HEK293 (cell line): ENCODE results near the gene ALOX5.
A peak's percentile ranks its signal among the peaks of the same experiment; 100 is the strongest.

Source experiments
- CTCF ChIA-PET: fragments of 350-600 bp; formaldehyde crosslinking; extraction: SDS; loops from one replicate; lab custom pipeline; 2021; ENCODE audit warnings: antibody characterized with exemption; lab: Yijun Ruan, JAX
- POLR2A ChIA-PET: fragments of 300-600 bp; formaldehyde crosslinking; extraction: SDS; loops from one replicate; lab custom pipeline; 2020; ENCODE audit warnings: antibody characterized with exemption, inconsistent platforms; lab: Yijun Ruan, JAX
- H3K27ac ChIP-seq: fragments of 200-500 bp; sonication (Bioruptor generic); 2 replicates; pipeline ENCODE4 v1.5.1; 2014; ENCODE audit warnings: low read depth, low read length, control low read depth, inconsistent platforms; ENCODE audit errors: extremely low read depth
- H3K36me3 ChIP-seq, 2 experiments: fragments of 200-500 bp in 1 of 2; sonication (Bioruptor generic) in 1 of 2; 1 replicate in 1 of 2; 2 replicates in 1 of 2; pipeline ENCODE4 v1.5.1; 2014 to 2017; ENCODE audit warnings: inconsistent platforms in 2 of 2, low read length in 2 of 2; ENCODE audit not compliant: control insufficient read depth in 2 of 2, insufficient read depth in 1 of 2
- H3K4me1 ChIP-seq: fragments of 200-500 bp; sonication (Bioruptor generic); 2 replicates; pipeline ENCODE4 v1.5.1; 2014; ENCODE audit warnings: mild to moderate bottlenecking, low read length, inconsistent platforms; ENCODE audit not compliant: control insufficient read depth, insufficient read depth
- H3K4me3 ChIP-seq: 2 replicates; pipeline ENCODE4 v1.5.1; 2011; ENCODE audit warnings: low read depth, mild to moderate bottlenecking, control low read depth, low read length, moderate library complexity
- H3K9me3 ChIP-seq: fragments of 200-500 bp; sonication (Bioruptor generic); 2 replicates; pipeline ENCODE4 v1.5.1; 2014; ENCODE audit warnings: low read depth, low read length, inconsistent platforms; ENCODE audit not compliant: control insufficient read depth, insufficient read depth
- GLIS1 ChIP-seq: fragments of 450-650 bp; formaldehyde crosslinking; IDR thresholded peaks from 2 replicates; pipeline ENCODE4 v1.5.1; 2016; ENCODE audit warnings: missing biosample characterization, missing genetic modification characterization
- HOXA7 ChIP-seq: sonication (generic); formaldehyde crosslinking; IDR thresholded peaks from 2 replicates; pipeline ENCODE4 v1.8.1; 2022; ENCODE audit warnings: missing genetic modification reagents, borderline replicate concordance
- KLF17 ChIP-seq: fragments of 450-650 bp; formaldehyde crosslinking; IDR thresholded peaks from 2 replicates; pipeline ENCODE4 v1.5.1; 2016; ENCODE audit warnings: missing biosample characterization, missing genetic modification characterization
- PRDM1 ChIP-seq: fragments of 450-650 bp; formaldehyde crosslinking; IDR thresholded peaks from 2 replicates; pipeline ENCODE4; 2016; ENCODE audit warnings: missing biosample characterization, missing genetic modification characterization
- REPIN1 ChIP-seq: fragments of 450-650 bp; formaldehyde crosslinking; IDR thresholded peaks from 2 replicates; pipeline ENCODE4 v1.5.1; 2017; ENCODE audit warnings: missing biosample characterization, missing genetic modification characterization, low read depth
- REST ChIP-seq: fragments of 450-650 bp; formaldehyde crosslinking; IDR thresholded peaks from 2 replicates; pipeline ENCODE4 v1.5.1; 2016; ENCODE audit warnings: missing biosample characterization, missing genetic modification characterization
- SALL2 ChIP-seq: fragments of 450-650 bp; formaldehyde crosslinking; IDR thresholded peaks from 2 replicates; pipeline ENCODE4 v1.5.0; 2017; ENCODE audit warnings: missing biosample characterization, mild to moderate bottlenecking, missing genetic modification characterization, borderline replicate concordance
- YY1 ChIP-seq: fragments of 450-650 bp; formaldehyde crosslinking; IDR thresholded peaks from 2 replicates; pipeline ENCODE4 v1.5.1; 2018; ENCODE audit warnings: missing biosample characterization, missing genetic modification characterization
- ZNF10 ChIP-seq: fragments of 450-650 bp; formaldehyde crosslinking; IDR thresholded peaks from 2 replicates; pipeline ENCODE4 v1.5.1; 2017; ENCODE audit warnings: missing biosample characterization, missing genetic modification characterization
- ZNF114 ChIP-seq: fragments of 450-650 bp; formaldehyde crosslinking; IDR thresholded peaks from 2 replicates; pipeline ENCODE4 v1.5.0; 2017; ENCODE audit warnings: missing biosample characterization, missing genetic modification characterization
- ZNF132 ChIP-seq: fragments of 450-650 bp; formaldehyde crosslinking; IDR thresholded peaks from 2 replicates; pipeline ENCODE4 v1.5.1; 2017; ENCODE audit warnings: missing biosample characterization, missing genetic modification characterization, borderline replicate concordance
- ZNF175 ChIP-seq: fragments of 450-650 bp; formaldehyde crosslinking; IDR thresholded peaks from 2 replicates; pipeline ENCODE4 v1.5.1; 2016; ENCODE audit warnings: missing biosample characterization, missing genetic modification characterization
- ZNF211 ChIP-seq: fragments of 450-650 bp; formaldehyde crosslinking; IDR thresholded peaks from 2 replicates; pipeline ENCODE4 v1.5.1; 2016; ENCODE audit warnings: low read depth, missing biosample characterization, missing genetic modification characterization
- ZNF221 ChIP-seq: fragments of 450-650 bp; formaldehyde crosslinking; IDR thresholded peaks from 2 replicates; pipeline ENCODE4 v1.5.1; 2017; ENCODE audit warnings: missing biosample characterization, missing genetic modification characterization, borderline replicate concordance
- ZNF280D ChIP-seq: fragments of 450-650 bp; formaldehyde crosslinking; IDR thresholded peaks from 2 replicates; pipeline ENCODE4 v1.5.1; 2016; ENCODE audit warnings: missing biosample characterization, missing genetic modification characterization
- ZNF335 ChIP-seq: fragments of 450-650 bp; formaldehyde crosslinking; conservative IDR thresholded peaks from 2 replicates; pipeline ENCODE4 v1.5.1; 2016; ENCODE audit warnings: missing biosample characterization, missing genetic modification characterization
- ZNF394 ChIP-seq: fragments of 450-650 bp; formaldehyde crosslinking; IDR thresholded peaks from 2 replicates; pipeline ENCODE4 v1.5.1; 2016; ENCODE audit warnings: missing biosample characterization, missing genetic modification characterization, mild to moderate bottlenecking, moderate library complexity, borderline replicate concordance
- ZNF513 ChIP-seq: fragments of 450-650 bp; IDR thresholded peaks from 2 replicates; pipeline ENCODE4 v1.5.1; 2018; ENCODE audit warnings: missing biosample characterization, missing genetic modification characterization
- ZNF549 ChIP-seq: fragments of 450-650 bp; IDR thresholded peaks from 2 replicates; pipeline ENCODE4 v1.5.1; 2018; ENCODE audit warnings: missing biosample characterization, missing genetic modification characterization, mild to moderate bottlenecking, inconsistent platforms, moderate library complexity
- ZNF560 ChIP-seq: fragments of 450-650 bp; formaldehyde crosslinking; IDR thresholded peaks from 2 replicates; pipeline ENCODE4 v1.5.1; 2017; ENCODE audit warnings: missing biosample characterization, missing genetic modification characterization, borderline replicate concordance
- ZNF610 ChIP-seq: fragments of 450-650 bp; formaldehyde crosslinking; IDR thresholded peaks from 2 replicates; pipeline ENCODE4 v1.5.1; 2016; ENCODE audit warnings: missing biosample characterization, missing genetic modification characterization, borderline replicate concordance
- ZNF639 ChIP-seq: fragments of 450-650 bp; formaldehyde crosslinking; IDR thresholded peaks from 2 replicates; pipeline ENCODE4 v1.5.1; 2016; ENCODE audit warnings: missing biosample characterization, missing genetic modification characterization
- ZNF701 ChIP-seq: fragments of 450-650 bp; formaldehyde crosslinking; IDR thresholded peaks from 2 replicates; pipeline ENCODE4 v1.5.1; 2016; ENCODE audit warnings: missing biosample characterization, missing genetic modification characterization
- TF ChIP-seq, protein P1 (sequence below): fragments of 450-650 bp; formaldehyde crosslinking; IDR thresholded peaks from 2 replicates; pipeline ENCODE4 v1.5.1; 2016; ENCODE audit warnings: missing biosample characterization, missing genetic modification characterization

The ALOX5 gene

GRCh38 chr10:45373003-45373575 is 927 bp upstream of the ALOX5 start:
- Histone ChIP-seq H3K36me3 (no peaks in the 10 kb centered on the region), H3K4me3 (peak overlapping the region; percentile 47), H3K9me3 (no peaks in the 10 kb centered on the region), H3K27ac (no peak overlapping the region; the same call in 1 of the 2 replicates), H3K4me1 (no peaks in the 10 kb centered on the region; the same call in 1 of the 2 replicates)
- ChIA-PET CTCF (interaction anchor here (0.6 kb wide), 2 partner anchors 43 to 127 kb away, joined by 3 to 9 read pairs; no protein-coding TSS in a partner anchor), POLR2A (interaction anchor here (0.6 kb wide), 1 partner anchor 402 kb away, joined by 3 read pairs; no protein-coding TSS in a partner anchor)
- TF ChIP-seq GLIS1 (peak; percentile 56), REST (tag by site-specific recombination) (0 out of 2 replicates have a peak, but pooled peaks have one; percentile 27), ZNF175 (tag by site-specific recombination) (no peak), ZNF10 (tag by site-specific recombination) (no peak), ZNF513 (tag by site-specific recombination) (no peak), YY1 (tag by site-specific recombination) (no peak), REPIN1 (tag by site-specific recombination) (no peak), KLF17 (tag by site-specific recombination) (0 out of 2 replicates have a peak, but pooled peaks have one; percentile 36), ZNF610 (tag by site-specific recombination) (no peak), SALL2 (no peak), HOXA7 (CRISPR knock-in tag) (no peak), PRDM1 (tag by site-specific recombination) (no peak), ZNF221 (tag by site-specific recombination) (no peak), ZNF114 (tag by site-specific recombination) (no peak), ZNF335 (tag by site-specific recombination) (peak; percentile 93), ZNF549 (tag by site-specific recombination) (no peak), ZNF394 (tag by site-specific recombination) (no peak), ZNF132 (tag by site-specific recombination) (no peak), ZNF211 (tag by site-specific recombination) (no peak), ZNF639 (tag by site-specific recombination) (no peak), ZNF280D (tag by site-specific recombination) (no peak), ZNF560 (no peak), ZNF701 (no peak)
- TF ChIP-seq, protein P1, sequence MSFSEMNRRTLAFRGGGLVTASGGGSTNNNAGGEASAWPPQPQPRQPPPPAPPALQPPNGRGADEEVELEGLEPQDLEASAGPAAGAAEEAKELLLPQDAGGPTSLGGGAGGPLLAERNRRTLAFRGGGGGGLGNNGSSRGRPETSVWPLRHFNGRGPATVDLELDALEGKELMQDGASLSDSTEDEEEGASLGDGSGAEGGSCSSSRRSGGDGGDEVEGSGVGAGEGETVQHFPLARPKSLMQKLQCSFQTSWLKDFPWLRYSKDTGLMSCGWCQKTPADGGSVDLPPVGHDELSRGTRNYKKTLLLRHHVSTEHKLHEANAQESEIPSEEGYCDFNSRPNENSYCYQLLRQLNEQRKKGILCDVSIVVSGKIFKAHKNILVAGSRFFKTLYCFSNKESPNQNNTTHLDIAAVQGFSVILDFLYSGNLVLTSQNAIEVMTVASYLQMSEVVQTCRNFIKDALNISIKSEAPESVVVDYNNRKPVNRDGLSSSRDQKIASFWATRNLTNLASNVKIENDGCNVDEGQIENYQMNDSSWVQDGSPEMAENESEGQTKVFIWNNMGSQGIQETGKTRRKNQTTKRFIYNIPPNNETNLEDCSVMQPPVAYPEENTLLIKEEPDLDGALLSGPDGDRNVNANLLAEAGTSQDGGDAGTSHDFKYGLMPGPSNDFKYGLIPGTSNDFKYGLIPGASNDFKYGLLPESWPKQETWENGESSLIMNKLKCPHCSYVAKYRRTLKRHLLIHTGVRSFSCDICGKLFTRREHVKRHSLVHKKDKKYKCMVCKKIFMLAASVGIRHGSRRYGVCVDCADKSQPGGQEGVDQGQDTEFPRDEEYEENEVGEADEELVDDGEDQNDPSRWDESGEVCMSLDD (tag by site-specific recombination), result no peak
